ENCODE measurements around the gene TNS2.

Gene TNS2

GRCh38 chr12:53049571-53050318, at the start of gene TNS2 (continued):
- TF ChIP-seq ZNF513 (tag by site-specific recombination; IDR thresholded peaks at IDR 0.05) (no peak), ZXDB (tag by site-specific recombination; IDR thresholded peaks at IDR 0.05) (peak; percentile 60), ZNF398 (tag by site-specific recombination; IDR thresholded peaks at IDR 0.05) (peak; percentile 98), ZNF501 (tag by site-specific recombination; IDR thresholded peaks at IDR 0.05) (peak; percentile 22; the same call in 1 of the 2 replicates), FEZF1 (tag by site-specific recombination; IDR thresholded peaks at IDR 0.05) (no peak), MZF1 (tag by site-specific recombination; IDR thresholded peaks at IDR 0.05; ENCODE audit: borderline replicate concordance) (peak; percentile 74), ZNF214 (tag by site-specific recombination; IDR thresholded peaks at IDR 0.05; ENCODE audit: borderline replicate concordance) (no peak), TCF7L2 (IDR thresholded peaks at IDR 0.05; ENCODE audit: borderline replicate concordance, low read depth, low read length) (no peak), KLF9 (tag by site-specific recombination; IDR thresholded peaks at IDR 0.05; ENCODE audit: low read depth) (0 out of 2 replicates have a peak, but pooled peaks have one; percentile 29), ZNF146 (tag by site-specific recombination; IDR thresholded peaks at IDR 0.05) (no peak), BCL11B (tag by site-specific recombination; IDR thresholded peaks at IDR 0.05; ENCODE audit: low read depth) (0 out of 2 replicates have a peak, but pooled peaks have one; percentile 10), ZNF549 (tag by site-specific recombination; IDR thresholded peaks at IDR 0.05) (no peak), ZNF366 (tag by site-specific recombination; conservative IDR thresholded peaks at IDR 0.05) (peak; percentile 47; the same call in 1 of the 2 replicates), ZIC2 (tag by site-specific recombination; IDR thresholded peaks at IDR 0.05) (peak; percentile 96), ZNF341 (tag by site-specific recombination; IDR thresholded peaks at IDR 0.05; ENCODE audit: low read depth) (peak; percentile 89), ZNF792 (tag by site-specific recombination; IDR thresholded peaks at IDR 0.05) (no peak), PRDM1 (tag by site-specific recombination; IDR thresholded peaks at IDR 0.05) (peak; percentile 71; the same call in 1 of the 2 replicates), ZNF585B (tag by site-specific recombination; IDR thresholded peaks at IDR 0.05) (no peak), ZNF23 (tag by site-specific recombination; IDR thresholded peaks at IDR 0.05; ENCODE audit: borderline replicate concordance) (no peak), EGR2 (tag by site-specific recombination; IDR thresholded peaks at IDR 0.05; ENCODE audit: low read depth) (peak; percentile 89), ZNF155 (tag by site-specific recombination; IDR thresholded peaks at IDR 0.05) (no peak), ZNF169 (tag by site-specific recombination; IDR thresholded peaks at IDR 0.05) (no peak), ZNF37A (tag by site-specific recombination; IDR thresholded peaks at IDR 0.05) (no peak), SP7 (tag by site-specific recombination; IDR thresholded peaks at IDR 0.05) (peak; percentile 86), HOXC10 (CRISPR knock-in tag; IDR thresholded peaks at IDR 0.05) (no peak), ZNF473 (tag by site-specific recombination; IDR thresholded peaks at IDR 0.05) (no peak), ZNF24 (tag by site-specific recombination; IDR thresholded peaks at IDR 0.05) (0 out of 2 replicates have a peak, but pooled peaks have one; percentile 22), ZBTB26 (tag by site-specific recombination; optimal IDR thresholded peaks at IDR 0.05) (peak; percentile 25), ZNF248 (tag by site-specific recombination; IDR thresholded peaks at IDR 0.05) (no peak), GLIS2 (tag by site-specific recombination; IDR thresholded peaks at IDR 0.05) (peak; percentile 85), HOXA7 (CRISPR knock-in tag; IDR thresholded peaks at IDR 0.05; ENCODE audit: borderline replicate concordance) (no peak), ZNF837 (tag by site-specific recombination; IDR thresholded peaks at IDR 0.05) (no peak), ZBTB10 (tag by site-specific recombination; IDR thresholded peaks at IDR 0.05) (peak; percentile 75)
